Thyroid gland (tissue), 4 donors: ENCODE measurements around the gene RNU5D-1.

Experiments
- POLR2A ChIP-seq, 2 donors: fragments of 450-650 bp; IDR thresholded peaks; one replicate each; pipeline ENCODE4 v1.6.1; 2017; ENCODE audit warnings: antibody characterized with exemption in 2 of 2, mild to moderate bottlenecking in 2 of 2, moderate library complexity in 1 of 2
- TF ChIP-seq, protein P1 (sequence below), 6 experiments: fragments of 200-600 bp in 3 of 6; fragments of 450-650 bp in 3 of 6; sonication (generic) in 3 of 6; IDR thresholded peaks; one replicate each; pipeline ENCODE4 v1.5.1; 2016 to 2019; ENCODE audit warnings: antibody characterized with exemption in 6 of 6, mild to moderate bottlenecking in 2 of 6, inconsistent platforms in 1 of 6, moderate library complexity in 1 of 6

DNA sequence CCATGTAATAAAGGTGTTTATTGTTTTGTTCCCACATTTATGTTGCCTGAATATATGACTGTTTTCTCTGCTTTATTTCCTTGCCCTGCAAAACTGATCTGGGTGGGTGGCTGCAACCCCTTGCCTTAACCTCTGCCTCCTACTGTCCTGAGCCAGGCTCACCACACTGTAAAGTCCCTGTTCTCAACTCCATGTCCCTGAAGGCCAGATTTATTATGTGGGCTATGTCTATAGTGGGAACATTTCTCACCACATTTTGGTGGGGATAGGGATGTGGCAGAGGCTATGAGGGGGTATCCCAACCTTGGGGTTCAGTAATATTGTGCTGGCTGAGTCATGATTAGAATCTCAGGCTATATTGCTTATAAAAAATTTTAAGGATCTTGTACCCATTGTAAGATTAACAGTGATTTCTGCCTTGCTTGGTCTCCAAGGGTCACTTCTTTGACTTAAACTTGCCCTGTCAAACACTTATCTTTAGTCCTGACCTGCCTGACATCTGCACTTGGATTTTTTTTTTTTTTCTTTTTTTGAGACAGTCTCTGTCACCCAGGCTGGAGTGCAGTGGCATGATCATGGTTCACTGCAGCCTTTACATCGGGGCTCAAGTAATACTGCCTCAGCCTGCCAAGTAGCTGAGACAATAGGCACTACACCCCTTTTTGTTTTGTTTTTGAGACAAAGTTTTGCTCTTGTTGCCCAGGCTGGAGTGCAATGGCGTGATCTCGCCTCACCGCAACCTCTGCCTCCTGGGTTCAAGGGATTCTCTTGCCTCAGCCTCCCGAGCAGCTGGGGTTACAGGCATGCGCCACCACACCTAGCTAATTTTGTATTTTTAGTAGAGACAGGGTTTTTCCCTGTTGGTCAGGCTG, 48.0 kb upstream of the RNU5D-1 start:
- no peak for TF ChIP-seq POLR2A (IDR thresholded peaks at IDR 0.05)
- TF ChIP-seq, protein P1, sequence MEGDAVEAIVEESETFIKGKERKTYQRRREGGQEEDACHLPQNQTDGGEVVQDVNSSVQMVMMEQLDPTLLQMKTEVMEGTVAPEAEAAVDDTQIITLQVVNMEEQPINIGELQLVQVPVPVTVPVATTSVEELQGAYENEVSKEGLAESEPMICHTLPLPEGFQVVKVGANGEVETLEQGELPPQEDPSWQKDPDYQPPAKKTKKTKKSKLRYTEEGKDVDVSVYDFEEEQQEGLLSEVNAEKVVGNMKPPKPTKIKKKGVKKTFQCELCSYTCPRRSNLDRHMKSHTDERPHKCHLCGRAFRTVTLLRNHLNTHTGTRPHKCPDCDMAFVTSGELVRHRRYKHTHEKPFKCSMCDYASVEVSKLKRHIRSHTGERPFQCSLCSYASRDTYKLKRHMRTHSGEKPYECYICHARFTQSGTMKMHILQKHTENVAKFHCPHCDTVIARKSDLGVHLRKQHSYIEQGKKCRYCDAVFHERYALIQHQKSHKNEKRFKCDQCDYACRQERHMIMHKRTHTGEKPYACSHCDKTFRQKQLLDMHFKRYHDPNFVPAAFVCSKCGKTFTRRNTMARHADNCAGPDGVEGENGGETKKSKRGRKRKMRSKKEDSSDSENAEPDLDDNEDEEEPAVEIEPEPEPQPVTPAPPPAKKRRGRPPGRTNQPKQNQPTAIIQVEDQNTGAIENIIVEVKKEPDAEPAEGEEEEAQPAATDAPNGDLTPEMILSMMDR (IDR thresholded peaks at IDR 0.05): no peak
